H9 (cell line): Measurements from ENCODE around the gene KCNAB1. TPM values are rescaled to one million over a fixed set of nuclear protein-coding genes. Genes with fewer than 3 reads are reported as not detected.

Source experiments
- DNase-seq: peaks from one replicate; pipeline ENCODE4 v3.0.0-alpha.2; 2017
- H2AFZ ChIP-seq: one replicate; pipeline ENCODE4 v1.6.1; 2013; ENCODE audit warnings: mild to moderate bottlenecking, low read length, control low read depth, moderate library complexity
- H2AK5ac ChIP-seq: 2 replicates; pipeline ENCODE4 v1.6.1; 2013; ENCODE audit warnings: low read length, control low read depth, mixed read lengths; ENCODE audit not compliant: insufficient read length
- H2BK120ac ChIP-seq: one replicate; pipeline ENCODE4 v1.6.1; 2013; ENCODE audit warnings: low read depth, mild to moderate bottlenecking, low read length, control low read depth, inconsistent platforms; ENCODE audit not compliant: poor library complexity, severe bottlenecking
- H2BK12ac ChIP-seq: 2 replicates; pipeline ENCODE4 v1.6.1; 2013; ENCODE audit warnings: low read length, control low read depth, mixed read lengths, low read depth; ENCODE audit not compliant: insufficient read length
- H2BK15ac ChIP-seq: 2 replicates; pipeline ENCODE4 v1.6.1; 2013; ENCODE audit warnings: low read depth, low read length, control low read depth
- H2BK20ac ChIP-seq: one replicate; pipeline ENCODE4 v1.6.1; 2013; ENCODE audit warnings: low read depth, mild to moderate bottlenecking, low read length, control low read depth, inconsistent platforms; ENCODE audit not compliant: poor library complexity, severe bottlenecking
- H2BK5ac ChIP-seq: 2 replicates; pipeline ENCODE4 v1.6.1; 2013; ENCODE audit warnings: low read length, control low read depth, mixed read lengths; ENCODE audit not compliant: insufficient read length
- H3K14ac ChIP-seq: 2 replicates; pipeline ENCODE4 v1.6.1; 2013; ENCODE audit warnings: low read length, control low read depth; ENCODE audit not compliant: insufficient read depth
- H3K18ac ChIP-seq: 2 replicates; pipeline ENCODE4 v1.6.1; 2013; ENCODE audit warnings: low read depth, mild to moderate bottlenecking, mixed read lengths, low read length, control low read depth; ENCODE audit not compliant: insufficient read length
- H3K23ac ChIP-seq: 2 replicates; pipeline ENCODE4 v1.6.1; 2013; ENCODE audit warnings: low read length, control low read depth, mixed read lengths, low read depth; ENCODE audit not compliant: insufficient read length
- H3K23me2 ChIP-seq: 2 replicates; pipeline ENCODE4 v1.6.1; 2013; ENCODE audit warnings: low read depth, mild to moderate bottlenecking, mixed read lengths, low read length, control low read depth; ENCODE audit not compliant: insufficient read length, poor library complexity, severe bottlenecking
- H3K27ac ChIP-seq: 2 replicates; pipeline ENCODE4 v1.5.1; 2013; ENCODE audit warnings: low read length, control low read depth, mixed read lengths, low read depth; ENCODE audit not compliant: insufficient read length
- H3K27me3 ChIP-seq: 2 replicates; pipeline ENCODE4 v1.6.1; 2013; ENCODE audit warnings: low read length, control low read depth, inconsistent platforms; ENCODE audit not compliant: insufficient read depth
- H3K4ac ChIP-seq: 2 replicates; pipeline ENCODE4 v1.6.1; 2013; ENCODE audit warnings: low read depth, mild to moderate bottlenecking, control low read depth, inconsistent platforms, low read length, moderate library complexity
- H3K4me1 ChIP-seq: 2 replicates; pipeline ENCODE4 v1.6.1; 2013; ENCODE audit warnings: low read length, control low read depth, inconsistent platforms; ENCODE audit not compliant: insufficient read depth
- H3K4me2 ChIP-seq: 2 replicates; pipeline ENCODE4 v1.6.1; 2013; ENCODE audit warnings: low read length, control low read depth, mixed read lengths; ENCODE audit not compliant: insufficient read length, insufficient read depth
- H3K56ac ChIP-seq: 2 replicates; pipeline ENCODE4 v1.6.1; 2013; ENCODE audit warnings: low read depth, mild to moderate bottlenecking, mixed read lengths, low read length, control low read depth; ENCODE audit not compliant: insufficient read length
- H3K79me1 ChIP-seq: 2 replicates; pipeline ENCODE4 v1.6.1; 2013; ENCODE audit warnings: low read depth, mild to moderate bottlenecking, moderate library complexity, low read length, control low read depth, inconsistent platforms; ENCODE audit not compliant: insufficient read depth, poor library complexity, severe bottlenecking
- H3K79me2 ChIP-seq: 2 replicates; pipeline ENCODE4 v1.6.1; 2013; ENCODE audit warnings: low read length, control low read depth, inconsistent platforms; ENCODE audit not compliant: insufficient read depth
- H3K9ac ChIP-seq: 2 replicates; pipeline ENCODE4 v1.6.1; 2013; ENCODE audit warnings: low read length, control low read depth, mixed read lengths; ENCODE audit not compliant: insufficient read length; ENCODE audit errors: extremely low read depth
- H3K9me3 ChIP-seq: one replicate; pipeline ENCODE4 v1.6.1; 2013; ENCODE audit warnings: low read depth, low read length, inconsistent platforms; ENCODE audit not compliant: control insufficient read depth
- H3T11ph ChIP-seq: one replicate; pipeline ENCODE4 v1.6.1; 2013; ENCODE audit warnings: mild to moderate bottlenecking, low read length, control low read depth, inconsistent platforms
- H4K20me1 ChIP-seq: one replicate; pipeline ENCODE4 v1.6.1; 2013; ENCODE audit not compliant: control insufficient read depth, insufficient read length, insufficient read depth
- H4K5ac ChIP-seq: 2 replicates; pipeline ENCODE4 v1.6.1; 2013; ENCODE audit warnings: low read depth, mild to moderate bottlenecking, mixed read lengths, low read length, control low read depth; ENCODE audit not compliant: insufficient read length
- H4K8ac ChIP-seq: replicated peaks from 2 replicates; pipeline ENCODE4 v1.6.1; 2013; ENCODE audit warnings: low read length, control low read depth, mixed read lengths, low read depth; ENCODE audit not compliant: insufficient read length
- H4K91ac ChIP-seq: 2 replicates; pipeline ENCODE4 v1.6.1; 2013; ENCODE audit warnings: low read depth, mild to moderate bottlenecking, moderate library complexity, mixed read lengths, low read length, control low read depth; ENCODE audit not compliant: insufficient read length
- H3K27ac Mint-ChIP-seq, 3 experiments: 2 replicates in 2 of 3; 3 replicates in 1 of 3; pipeline ENCODE4 v1.8.0; 2020 to 2021; ENCODE audit warnings: mixed read lengths in 3 of 3, mild to moderate bottlenecking in 1 of 3, moderate library complexity in 1 of 3
- H3K27me3 Mint-ChIP-seq: 2 replicates; pipeline ENCODE4 v1.8.0; 2021; ENCODE audit warnings: low read depth, mild to moderate bottlenecking, moderate library complexity, mixed read lengths
- H3K36me3 Mint-ChIP-seq, 3 experiments: 2 replicates in 2 of 3; 3 replicates in 1 of 3; pipeline ENCODE4 v1.8.0; 2020 to 2021; ENCODE audit warnings: low read depth in 3 of 3, mixed read lengths in 3 of 3; ENCODE audit not compliant: insufficient read depth in 1 of 3
- H3K4me1 Mint-ChIP-seq, 2 experiments: 2 replicates each; pipeline ENCODE4 v1.8.0; 2020; ENCODE audit warnings: mixed read lengths in 2 of 2
- H3K4me3 Mint-ChIP-seq, 2 experiments: 2 replicates in 1 of 2; 3 replicates in 1 of 2; pipeline ENCODE4 v1.8.0; 2020 to 2021; ENCODE audit warnings: mild to moderate bottlenecking in 2 of 2, mixed read lengths in 2 of 2, moderate library complexity in 1 of 2
- H3K9me3 Mint-ChIP-seq, 2 experiments: 2 replicates in 1 of 2; 3 replicates in 1 of 2; pipeline ENCODE4 v1.8.0; 2020; ENCODE audit warnings: mild to moderate bottlenecking in 2 of 2, mixed read lengths in 2 of 2, moderate library complexity in 1 of 2
- WGBS: extraction: QIAGEN DNeasy Blood & Tissue Kit; methylation state at CpG from one replicate; pipeline ENCODE4 v1.1.7; 2013; ENCODE audit warnings: missing lambda C conversion rate, low lambda C conversion rate, mixed read lengths; ENCODE audit not compliant: insufficient read length; ENCODE audit errors: extremely low coverage; 5-methylcytosine and 5-hydroxymethylcytosine counted together
- total RNA-seq: library from RNA; stranded (reverse); gene quantifications from 2 replicates; pipeline ENCODE4 v1.2.1, GENCODE V29; 2021
- TF ChIP-seq, protein P1 (sequence below): fragments of 200-600 bp; sonication (generic); conservative IDR thresholded peaks from 3 replicates; pipeline ENCODE4 v1.8.0; 2021; ENCODE audit warnings: antibody characterized with exemption, mild to moderate bottlenecking

Gene KCNAB1
- total RNA-seq, 1 experiment from 2014 or later, result 3.7 TPM

GRCh38 chr3:156418428-156418827 lies 298.1 kb downstream of the KCNAB1 start:
- Mint-ChIP-seq H3K9me3 (no peaks in the 10 kb centered on the region), H3K27ac (no peak overlapping the region), H3K36me3 (no peaks in the 10 kb centered on the region), H3K4me1 (peaks cover 3 to 6% of the 10 kb centered on the region in 2 experiments; a peak in 3 of 4 replicates), H3K27me3 (no peaks in the 10 kb centered on the region), H3K4me3 (no peak overlapping the region)
- H4K20me1 ChIP-seq, result no peaks in the 10 kb centered on the region
- H3K23me2 ChIP-seq, result no peaks in the 10 kb centered on the region
- no peak overlapping the region for H2BK15ac ChIP-seq
- H3K14ac ChIP-seq, result no peak overlapping the region
- no peak overlapping the region for H3K18ac ChIP-seq
- H3K79me2 ChIP-seq, result no peaks in the 10 kb centered on the region
- no peak overlapping the region for H4K8ac ChIP-seq
- no peak overlapping the region for H3K56ac ChIP-seq
- H2BK20ac ChIP-seq, result no peak overlapping the region
- H3K23ac ChIP-seq, result no peak overlapping the region
- TF ChIP-seq, protein P1, sequence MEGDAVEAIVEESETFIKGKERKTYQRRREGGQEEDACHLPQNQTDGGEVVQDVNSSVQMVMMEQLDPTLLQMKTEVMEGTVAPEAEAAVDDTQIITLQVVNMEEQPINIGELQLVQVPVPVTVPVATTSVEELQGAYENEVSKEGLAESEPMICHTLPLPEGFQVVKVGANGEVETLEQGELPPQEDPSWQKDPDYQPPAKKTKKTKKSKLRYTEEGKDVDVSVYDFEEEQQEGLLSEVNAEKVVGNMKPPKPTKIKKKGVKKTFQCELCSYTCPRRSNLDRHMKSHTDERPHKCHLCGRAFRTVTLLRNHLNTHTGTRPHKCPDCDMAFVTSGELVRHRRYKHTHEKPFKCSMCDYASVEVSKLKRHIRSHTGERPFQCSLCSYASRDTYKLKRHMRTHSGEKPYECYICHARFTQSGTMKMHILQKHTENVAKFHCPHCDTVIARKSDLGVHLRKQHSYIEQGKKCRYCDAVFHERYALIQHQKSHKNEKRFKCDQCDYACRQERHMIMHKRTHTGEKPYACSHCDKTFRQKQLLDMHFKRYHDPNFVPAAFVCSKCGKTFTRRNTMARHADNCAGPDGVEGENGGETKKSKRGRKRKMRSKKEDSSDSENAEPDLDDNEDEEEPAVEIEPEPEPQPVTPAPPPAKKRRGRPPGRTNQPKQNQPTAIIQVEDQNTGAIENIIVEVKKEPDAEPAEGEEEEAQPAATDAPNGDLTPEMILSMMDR, result no peak
- H3K9me3 ChIP-seq, result no peaks in the 10 kb centered on the region
- H3K79me1 ChIP-seq, result no peaks in the 10 kb centered on the region
- H3K4me1 ChIP-seq, result no peaks in the 10 kb centered on the region
- no peak overlapping the region for H2BK12ac ChIP-seq
- H3T11ph ChIP-seq, result no peak overlapping the region
- H3K9ac ChIP-seq, result no peak overlapping the region
- no peak overlapping the region for H4K91ac ChIP-seq
- H2BK5ac ChIP-seq, result no peak overlapping the region
- no peak for DNase-seq
- no peak overlapping the region for H2BK120ac ChIP-seq
- no CpG with 5 or more reads among the region's 2 CpGs for WGBS
- no peak overlapping the region for H2AK5ac ChIP-seq
- H4K5ac ChIP-seq, result no peak overlapping the region
- H3K27me3 ChIP-seq, result no peaks in the 10 kb centered on the region
- no peak overlapping the region for H3K4me2 ChIP-seq
- H3K4ac ChIP-seq, result no peak overlapping the region
- H3K27ac ChIP-seq, result no peak overlapping the region
- H2AFZ ChIP-seq, result no peak overlapping the region
